Esophagus muscularis mucosa (tissue), 4 donors: ENCODE measurements around the gene NPAS4. TPM values are rescaled to one million over a fixed set of nuclear protein-coding genes. Genes with fewer than 3 reads are reported as not detected.

Experiments
- DNase-seq: peaks from one replicate; pipeline ENCODE4 v3.0.0-alpha.2; 2017; ENCODE audit errors: extremely low spot score
- H3K27ac ChIP-seq, 4 donors: fragments of 200-600 bp; sonication (generic); replicated peaks in 1 of 4; 1 replicate in 3 of 4; 2 replicates in 1 of 4; pipeline ENCODE4 v1.5.1; 2016 to 2019; ENCODE audit warnings: mild to moderate bottlenecking in 1 of 4
- H3K27me3 ChIP-seq, 4 donors: fragments of 200-600 bp; sonication (generic); one replicate each; pipeline versions ENCODE4 v1.5.1 to v1.6.0; 2016 to 2019
- H3K36me3 ChIP-seq, 4 donors: fragments of 200-600 bp; sonication (generic); one replicate each; pipeline ENCODE4 v1.5.1; 2016 to 2019
- H3K4me1 ChIP-seq, 4 donors: fragments of 200-600 bp; sonication (generic); one replicate each; pipeline ENCODE4 v1.5.1; 2016 to 2019
- H3K4me3 ChIP-seq, 4 donors: fragments of 200-600 bp; sonication (generic); 1 replicate in 2 of 4; 2 replicates in 2 of 4; pipeline ENCODE4 v1.5.1; 2016 to 2019; ENCODE audit warnings: mild to moderate bottlenecking in 4 of 4, moderate library complexity in 1 of 4
- H3K9me3 ChIP-seq, 4 donors: fragments of 200-600 bp; sonication (generic); 1 replicate in 3 of 4; 2 replicates in 1 of 4; pipeline ENCODE4 v1.5.1; 2016 to 2019
- EP300 ChIP-seq: sonication (generic); formaldehyde crosslinking; IDR thresholded peaks from one replicate; pipeline ENCODE4 v1.6.1; 2017; ENCODE audit warnings: antibody characterized with exemption
- POLR2A ChIP-seq: fragments of 450-650 bp; IDR thresholded peaks from one replicate; pipeline ENCODE4 v1.6.1; 2017; ENCODE audit warnings: antibody characterized with exemption, moderate library complexity, mild to moderate bottlenecking, low read depth
- POLR2AphosphoS5 ChIP-seq, 2 donors: sonication (generic); formaldehyde crosslinking; IDR thresholded peaks; one replicate each; pipeline ENCODE4 v1.6.1; 2017; ENCODE audit warnings: antibody characterized with exemption in 2 of 2
- WGBS: methylation state at CpG from one replicate; pipeline ENCODE4 v1.1.5; 2018; 5-methylcytosine and 5-hydroxymethylcytosine counted together
- intact Hi-C: fragments of 100-400 bp; cut with DNase I; formaldehyde crosslinking; loops from one replicate; pipeline ENCODE4 v1.15.1; 2023
- total RNA-seq, 4 donors: library from RNA; depleted of rRNA; stranded (reverse); fragments of >200 nt; gene quantifications; one replicate each; pipeline versions ENCODE4 v1.1.0 to v1.2.1, GENCODE V29; 2016
- TF ChIP-seq, protein P1 (sequence below), 3 experiments: fragments of 200-600 bp in 2 of 3; fragments of 450-650 bp in 1 of 3; sonication (generic) in 2 of 3; IDR thresholded peaks; one replicate each; pipeline ENCODE4 v1.5.1; 2017 to 2019; ENCODE audit warnings: antibody characterized with exemption in 3 of 3, mild to moderate bottlenecking in 2 of 3, moderate library complexity in 1 of 3

Gene NPAS4
- total RNA-seq, 4 donors from 2014 or later, result 1.2 to 2.9 (median 1.5) TPM

DNA sequence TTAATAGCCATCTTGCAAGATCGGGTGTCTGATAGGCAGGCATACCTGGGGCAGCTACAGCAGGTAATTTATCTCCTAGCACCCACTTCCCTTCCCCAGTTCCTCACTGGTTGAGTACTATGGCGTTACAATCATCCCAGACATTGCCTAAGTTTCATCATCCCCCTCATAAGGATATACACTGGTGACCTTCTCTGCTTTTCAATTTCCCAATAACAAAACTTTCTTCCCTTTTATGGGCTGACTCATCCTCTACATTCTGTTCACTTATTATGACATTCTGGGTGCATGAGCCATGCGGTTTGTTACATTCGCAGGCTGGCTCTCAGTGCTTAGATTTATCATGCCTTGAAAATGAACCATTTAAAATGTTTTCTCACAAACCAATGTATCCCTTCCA lies 22.8 kb downstream of the NPAS4 start:
- 76% methylated on average over 4 of the region's 4 CpGs for WGBS

DNA sequence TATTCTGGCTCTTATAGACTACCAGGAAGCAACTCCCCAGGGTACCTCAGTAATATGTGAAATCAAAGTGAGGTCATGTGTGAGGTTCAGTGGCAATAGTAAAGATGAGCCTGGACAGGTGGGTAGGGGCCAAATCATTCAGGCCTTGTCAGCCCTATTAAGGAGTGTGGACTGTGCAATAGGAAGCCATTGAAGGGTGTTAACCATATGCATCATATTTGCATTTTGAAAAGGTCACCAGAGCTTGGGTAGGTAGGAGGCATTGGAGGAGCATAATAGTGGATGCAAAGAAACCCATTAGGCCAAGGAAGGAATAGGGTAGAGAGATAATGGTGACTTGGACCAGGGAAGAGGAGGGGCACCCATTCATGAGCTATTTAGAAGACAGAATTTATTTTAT lies 26.2 kb downstream of the NPAS4 start:
- intact Hi-C loops, result no loop called here
- no peak overlapping the region for H3K27ac ChIP-seq
- H3K9me3 ChIP-seq, result peaks cover 0 to 12% (median 3%) of the 10 kb centered on the region in 4 donors
- no peaks in the 10 kb centered on the region for H3K4me1 ChIP-seq
- H3K27me3 ChIP-seq, result no peaks in the 10 kb centered on the region
- TF ChIP-seq POLR2A (no peak), EP300 (no peak), POLR2AphosphoS5 (IDR thresholded peaks at IDR 0.05) (no peak)
- TF ChIP-seq, protein P1, sequence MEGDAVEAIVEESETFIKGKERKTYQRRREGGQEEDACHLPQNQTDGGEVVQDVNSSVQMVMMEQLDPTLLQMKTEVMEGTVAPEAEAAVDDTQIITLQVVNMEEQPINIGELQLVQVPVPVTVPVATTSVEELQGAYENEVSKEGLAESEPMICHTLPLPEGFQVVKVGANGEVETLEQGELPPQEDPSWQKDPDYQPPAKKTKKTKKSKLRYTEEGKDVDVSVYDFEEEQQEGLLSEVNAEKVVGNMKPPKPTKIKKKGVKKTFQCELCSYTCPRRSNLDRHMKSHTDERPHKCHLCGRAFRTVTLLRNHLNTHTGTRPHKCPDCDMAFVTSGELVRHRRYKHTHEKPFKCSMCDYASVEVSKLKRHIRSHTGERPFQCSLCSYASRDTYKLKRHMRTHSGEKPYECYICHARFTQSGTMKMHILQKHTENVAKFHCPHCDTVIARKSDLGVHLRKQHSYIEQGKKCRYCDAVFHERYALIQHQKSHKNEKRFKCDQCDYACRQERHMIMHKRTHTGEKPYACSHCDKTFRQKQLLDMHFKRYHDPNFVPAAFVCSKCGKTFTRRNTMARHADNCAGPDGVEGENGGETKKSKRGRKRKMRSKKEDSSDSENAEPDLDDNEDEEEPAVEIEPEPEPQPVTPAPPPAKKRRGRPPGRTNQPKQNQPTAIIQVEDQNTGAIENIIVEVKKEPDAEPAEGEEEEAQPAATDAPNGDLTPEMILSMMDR (IDR thresholded peaks at IDR 0.05), result no peak
- no peaks in the 10 kb centered on the region for H3K36me3 ChIP-seq
- no peak overlapping the region for H3K4me3 ChIP-seq
- no peak for DNase-seq

More for the DNA sequence above, 22.8 kb downstream of the NPAS4 start:
- no peak overlapping the region for H3K4me3 ChIP-seq
- peaks cover 0 to 12% (median 3%) of the 10 kb centered on the region in 4 donors for H3K9me3 ChIP-seq
- no peak for DNase-seq
- H3K36me3 ChIP-seq, result no peaks in the 10 kb centered on the region
- no peaks in the 10 kb centered on the region for H3K27me3 ChIP-seq
- intact Hi-C loops, result no loop called here
- TF ChIP-seq POLR2AphosphoS5 (IDR thresholded peaks at IDR 0.05) (no peak), EP300 (no peak), POLR2A (no peak)
- TF ChIP-seq, protein P1 (IDR thresholded peaks at IDR 0.05), result no peak
- no peak overlapping the region for H3K27ac ChIP-seq
- peaks cover 0 to 5% (median 0%) of the 10 kb centered on the region in 4 donors for H3K4me1 ChIP-seq

DNA sequence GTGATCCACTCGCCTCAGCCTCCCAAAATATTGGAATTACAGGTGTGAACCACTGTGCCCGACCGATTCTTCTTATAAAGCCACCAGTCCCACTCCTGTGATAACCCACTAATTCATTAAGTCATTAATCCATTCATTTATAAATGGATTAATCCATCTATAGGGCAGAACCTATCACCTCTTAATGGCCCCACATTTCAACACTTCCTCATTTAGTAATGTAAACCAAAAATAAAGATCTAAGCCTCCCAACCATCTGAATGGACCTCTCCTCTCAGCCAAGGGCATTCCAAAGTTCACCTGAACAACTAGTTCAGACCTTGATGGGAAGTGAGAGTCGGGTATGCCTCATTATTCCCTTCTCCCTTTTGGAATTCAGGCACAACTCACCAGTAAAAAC lies 27.7 kb downstream of the NPAS4 start:
- Histone ChIP-seq H3K4me1 (no peaks in the 10 kb centered on the region), H3K27ac (no peak overlapping the region), H3K4me3 (no peak overlapping the region), H3K9me3 (peaks cover 0 to 3% (median under 1%) of the 10 kb centered on the region in 4 donors), H3K27me3 (no peaks in the 10 kb centered on the region), H3K36me3 (no peaks in the 10 kb centered on the region)
- TF ChIP-seq EP300, result no peak
- no peak for TF ChIP-seq POLR2A
- no peak for TF ChIP-seq POLR2AphosphoS5 (IDR thresholded peaks at IDR 0.05)
- TF ChIP-seq, protein P1 (IDR thresholded peaks at IDR 0.05), result no peak
- DNase-seq, result no peak
- WGBS, result 78% methylated on average over 4 of the region's 4 CpGs
- intact Hi-C loops, result no loop called here

DNA sequence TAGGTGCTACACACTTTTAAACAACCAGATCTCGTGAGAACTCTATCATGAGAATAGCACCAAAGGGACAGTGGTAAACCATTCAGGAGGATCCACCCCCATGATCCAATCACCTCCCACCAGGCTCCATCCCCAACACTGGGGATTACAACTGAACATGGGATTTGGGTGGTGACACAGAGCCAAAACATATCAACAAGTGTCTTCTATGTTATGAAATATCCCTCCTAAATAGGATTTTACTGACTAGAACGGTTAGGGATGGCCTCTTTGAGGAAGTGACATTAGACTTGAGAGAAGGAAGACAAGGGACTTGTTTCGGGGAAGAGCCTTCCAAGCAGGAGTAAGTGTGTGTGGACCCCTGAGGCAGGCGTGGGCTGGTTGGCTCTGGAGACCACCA lies 29.7 kb downstream of the NPAS4 start:
- no peaks in the 10 kb centered on the region for H3K36me3 ChIP-seq
- no peak for DNase-seq
- intact Hi-C loops, result no loop called here
- WGBS, result 59% methylated on average over 4 of the region's 4 CpGs
- no peak overlapping the region for H3K27ac ChIP-seq
- no peak overlapping the region for H3K4me3 ChIP-seq
- no peaks in the 10 kb centered on the region for H3K27me3 ChIP-seq
- no peaks in the 10 kb centered on the region for H3K9me3 ChIP-seq
- H3K4me1 ChIP-seq, result no peaks in the 10 kb centered on the region
- TF ChIP-seq, protein P1 (IDR thresholded peaks at IDR 0.05), result no peak
- TF ChIP-seq EP300, result no peak
- TF ChIP-seq POLR2AphosphoS5 (IDR thresholded peaks at IDR 0.05), result no peak
- TF ChIP-seq POLR2A, result no peak

DNA sequence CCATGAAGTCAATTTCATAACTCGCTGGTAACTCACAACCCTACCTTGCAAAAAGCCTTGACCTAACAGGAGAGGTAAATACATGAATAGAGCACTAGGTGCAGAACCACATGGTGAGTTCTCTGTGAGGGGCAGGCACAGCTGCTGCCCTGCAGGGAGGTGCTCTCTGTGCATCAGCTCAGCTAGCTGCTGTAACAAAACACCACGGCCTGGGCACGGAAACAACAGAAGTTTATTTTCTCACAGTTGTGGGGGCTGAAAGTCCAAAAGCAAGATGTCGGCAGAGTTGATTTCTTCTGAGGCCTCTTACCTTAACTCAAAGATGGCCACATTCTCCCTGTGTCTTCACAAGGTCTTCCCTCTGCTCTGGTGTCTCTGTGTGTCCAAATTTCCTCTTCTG lies 30.8 kb downstream of the NPAS4 start:
- intact Hi-C loops, result no loop called here
- Histone ChIP-seq H3K9me3 (no peaks in the 10 kb centered on the region), H3K27me3 (no peaks in the 10 kb centered on the region), H3K4me1 (no peaks in the 10 kb centered on the region), H3K4me3 (no peak overlapping the region), H3K27ac (no peak overlapping the region), H3K36me3 (no peaks in the 10 kb centered on the region)
- no peak for DNase-seq
- WGBS, result 82% methylated on average over 4 of the region's 4 CpGs
- TF ChIP-seq, protein P1 (IDR thresholded peaks at IDR 0.05), result no peak
- TF ChIP-seq POLR2AphosphoS5 (IDR thresholded peaks at IDR 0.05), result no peak
- no peak for TF ChIP-seq EP300
- TF ChIP-seq POLR2A, result no peak
